DND-41 (cell line): ENCODE data around the gene SDE2.

Source experiments
- ATAC-seq: fragments of 200-7000 bp; cut with Tn5 transposase; 3 replicates; pipeline ENCODE4 v1.9.1; 2021; ENCODE audit warnings: low read depth; ENCODE audit not compliant: insufficient read depth
- DNase-seq: peaks from one replicate; pipeline ENCODE4 v3.0.0-alpha.2; 2020
- H2AFZ ChIP-seq: 2 replicates; pipeline ENCODE4 v1.6.0; 2012; ENCODE audit warnings: low read depth, low read length
- H3K27ac ChIP-seq: 2 replicates; pipeline ENCODE4 v1.5.1; 2012; ENCODE audit warnings: low read length, inconsistent platforms
- H3K27me3 ChIP-seq: fragments of 200-600 bp; sonication (generic); 2 replicates; pipeline ENCODE4 v1.6.0; 2012; ENCODE audit warnings: low read length, mild to moderate bottlenecking, inconsistent platforms; ENCODE audit not compliant: insufficient read depth, poor library complexity
- H3K36me3 ChIP-seq: 2 replicates; pipeline ENCODE4 v1.5.1; 2012; ENCODE audit warnings: low read length, inconsistent platforms; ENCODE audit not compliant: insufficient read depth
- H3K4me1 ChIP-seq: 2 replicates; pipeline ENCODE4 v1.5.1; 2012; ENCODE audit warnings: mild to moderate bottlenecking, low read length; ENCODE audit not compliant: insufficient read depth
- H3K4me2 ChIP-seq: 2 replicates; pipeline ENCODE4 v1.6.0; 2012; ENCODE audit warnings: mild to moderate bottlenecking, moderate library complexity, low read length, inconsistent platforms; ENCODE audit not compliant: insufficient read depth
- H3K4me3 ChIP-seq, 2 experiments: fragments of 200-600 bp in 1 of 2; shearing (Covaris generic) in 1 of 2; 2 replicates each; pipeline ENCODE4 v1.5.1; 2012 to 2016; ENCODE audit warnings: inconsistent platforms in 2 of 2, low read length in 2 of 2, mild to moderate bottlenecking in 2 of 2, low read depth in 1 of 2, moderate library complexity in 1 of 2
- H3K79me2 ChIP-seq: 2 replicates; pipeline ENCODE4 v1.6.0; 2012; ENCODE audit warnings: low read length, inconsistent platforms; ENCODE audit not compliant: insufficient read depth
- H3K9ac ChIP-seq: 2 replicates; pipeline ENCODE4 v1.6.0; 2012; ENCODE audit warnings: low read depth, mild to moderate bottlenecking, inconsistent platforms, low read length, moderate library complexity
- H3K9me3 ChIP-seq: 2 replicates; pipeline ENCODE4 v1.5.1; 2012; ENCODE audit warnings: low read length, moderate library complexity, mild to moderate bottlenecking, inconsistent platforms; ENCODE audit not compliant: insufficient read depth, severe bottlenecking
- H4K20me1 ChIP-seq: 2 replicates; pipeline ENCODE4 v1.6.0; 2012; ENCODE audit warnings: low read length; ENCODE audit not compliant: insufficient read depth
- CTCF ChIP-seq: IDR thresholded peaks from 2 replicates; pipeline ENCODE4 v1.5.1; 2012; ENCODE audit warnings: borderline replicate concordance, low read length, moderate library complexity, mild to moderate bottlenecking; ENCODE audit not compliant: poor library complexity, severe bottlenecking; ENCODE audit errors: extremely low read depth
- EZH2 ChIP-seq: IDR thresholded peaks from 3 replicates; pipeline ENCODE4 v1.6.1; 2012; ENCODE audit warnings: borderline replicate concordance, low read depth, mild to moderate bottlenecking, moderate library complexity, low read length, inconsistent platforms; ENCODE audit not compliant: severe bottlenecking

The SDE2 gene

GRCh38 chr1:226046240-226046639, 47.1 kb upstream of the SDE2 start:
- no peak overlapping the region for H2AFZ ChIP-seq

GRCh38 chr1:226044514-226045101, 45.5 kb upstream of the SDE2 start:
- H3K4me3 ChIP-seq: no peak overlapping the region
- no peaks in the 10 kb centered on the region for H3K79me2 ChIP-seq
- no peak overlapping the region for H3K4me2 ChIP-seq
- H3K9me3 ChIP-seq: no peaks in the 10 kb centered on the region
- H3K9ac ChIP-seq: no peak overlapping the region
- no peak overlapping the region for H3K27ac ChIP-seq
- TF ChIP-seq CTCF: no peak
- no peak for TF ChIP-seq EZH2
- no peak overlapping the region for H2AFZ ChIP-seq
- no peaks in the 10 kb centered on the region for H3K27me3 ChIP-seq
- no peak for DNase-seq
- no peaks in the 10 kb centered on the region for H3K36me3 ChIP-seq
- ATAC-seq: no peak
- no peaks in the 10 kb centered on the region for H3K4me1 ChIP-seq
- H4K20me1 ChIP-seq: no peaks in the 10 kb centered on the region

More at GRCh38 chr1:226046240-226046639, 47.1 kb upstream of the SDE2 start:
- no peaks in the 10 kb centered on the region for H4K20me1 ChIP-seq
- ATAC-seq: no peak
- no peak overlapping the region for H3K4me2 ChIP-seq
- no peaks in the 10 kb centered on the region for H3K27me3 ChIP-seq
- H3K79me2 ChIP-seq: no peaks in the 10 kb centered on the region
- H3K9ac ChIP-seq: no peak overlapping the region
- H3K4me1 ChIP-seq: no peaks in the 10 kb centered on the region
- no peak overlapping the region for H3K27ac ChIP-seq
- H3K36me3 ChIP-seq: no peaks in the 10 kb centered on the region
- no peak overlapping the region for H3K4me3 ChIP-seq
- no peaks in the 10 kb centered on the region for H3K9me3 ChIP-seq
- DNase-seq: no peak
- no peak for TF ChIP-seq CTCF
- TF ChIP-seq EZH2: no peak

GRCh38 chr1:226041419-226041818, 42.3 kb upstream of the SDE2 start:
- H3K9me3 ChIP-seq: no peaks in the 10 kb centered on the region
- H3K4me1 ChIP-seq: no peaks in the 10 kb centered on the region
- no peaks in the 10 kb centered on the region for H3K36me3 ChIP-seq
- DNase-seq (no peak), ATAC-seq (no peak)
- no peak overlapping the region for H2AFZ ChIP-seq
- H3K79me2 ChIP-seq: no peaks in the 10 kb centered on the region
- H3K27ac ChIP-seq: no peak overlapping the region
- H3K9ac ChIP-seq: no peak overlapping the region
- H4K20me1 ChIP-seq: no peaks in the 10 kb centered on the region
- no peak overlapping the region for H3K4me3 ChIP-seq
- no peak for TF ChIP-seq EZH2
- no peak for TF ChIP-seq CTCF
- no peaks in the 10 kb centered on the region for H3K27me3 ChIP-seq
- H3K4me2 ChIP-seq: no peak overlapping the region

GRCh38 chr1:226038661-226039060, 39.5 kb upstream of the SDE2 start:
- ATAC-seq: no peak

More at GRCh38 chr1:226038661-226039060, 39.5 kb upstream of the SDE2 start:
- DNase-seq: no peak
- Histone ChIP-seq H3K4me3 (no peak overlapping the region), H3K9me3 (no peaks in the 10 kb centered on the region), H4K20me1 (no peaks in the 10 kb centered on the region), H3K27me3 (no peaks in the 10 kb centered on the region), H3K9ac (no peak overlapping the region), H3K4me2 (no peak overlapping the region), H3K36me3 (no peaks in the 10 kb centered on the region), H3K4me1 (no peaks in the 10 kb centered on the region), H2AFZ (no peak overlapping the region), H3K27ac (no peak overlapping the region), H3K79me2 (no peaks in the 10 kb centered on the region)
- TF ChIP-seq EZH2: no peak
- no peak for TF ChIP-seq CTCF
